ENCODE measurements around the gene CEP112.
A peak's percentile ranks its signal among the peaks of the same experiment; 100 is the strongest.

CEP112 gene

GRCh38 chr17:66211047-66211810 is 19.3 kb upstream of the CEP112 start:
- TF ChIP-seq CTCF (IDR thresholded peaks at IDR 0.05; ENCODE audit: low read depth, low read length, missing control alignments): no peak

GRCh38 chr17:66210208-66210574 is 18.3 kb upstream of the CEP112 start:
- no peak for TF ChIP-seq CTCF (IDR thresholded peaks at IDR 0.05; ENCODE audit: low read depth, low read length, missing control alignments)
- DNase-seq (ENCODE audit: extremely low read depth, low read depth): no peak
- H3K4me3 ChIP-seq (replicated peaks; ENCODE audit: low read depth, low read length): no peak overlapping the region

More at GRCh38 chr17:66211047-66211810, 19.3 kb upstream of the CEP112 start:
- DNase-seq (ENCODE audit: extremely low read depth, low read depth): no peak
- H3K4me3 ChIP-seq (replicated peaks; ENCODE audit: low read depth, low read length): no peak overlapping the region

- DNase-seq (ENCODE audit: extremely low read depth, low read depth): no peak
- no peak for TF ChIP-seq CTCF (IDR thresholded peaks at IDR 0.05; ENCODE audit: low read depth, low read length, missing control alignments)
- no peak overlapping the region for H3K4me3 ChIP-seq (replicated peaks; ENCODE audit: low read depth, low read length)
Measured at GRCh38 chr17:66207936-66208335, 16.0 kb upstream of the CEP112 start.

- no peak overlapping the region for H3K4me3 ChIP-seq (replicated peaks; ENCODE audit: low read depth, low read length)
- TF ChIP-seq CTCF (IDR thresholded peaks at IDR 0.05; ENCODE audit: low read depth, low read length, missing control alignments): no peak
- DNase-seq (ENCODE audit: extremely low read depth, low read depth): no peak
Measured at GRCh38 chr17:66203274-66204015, 11.5 kb upstream of the CEP112 start.

- no peak overlapping the region for H3K4me3 ChIP-seq (replicated peaks; ENCODE audit: low read depth, low read length)
- TF ChIP-seq CTCF (IDR thresholded peaks at IDR 0.05; ENCODE audit: low read depth, low read length, missing control alignments): peak; percentile 78
- peak; percentile 64 for DNase-seq (ENCODE audit: extremely low read depth, low read depth)
Measured at GRCh38 chr17:66200685-66201092, 8.8 kb upstream of the CEP112 start.

- no peak for TF ChIP-seq CTCF (IDR thresholded peaks at IDR 0.05; ENCODE audit: low read depth, low read length, missing control alignments)
- no peak for DNase-seq (ENCODE audit: extremely low read depth, low read depth)
- no peak overlapping the region for H3K4me3 ChIP-seq (replicated peaks; ENCODE audit: low read depth, low read length)
Measured at GRCh38 chr17:66198242-66198641, 6.3 kb upstream of the CEP112 start.
